ENCODE data around the gene PZP. TPM values are rescaled to one million over a fixed set of nuclear protein-coding genes. Genes with fewer than 3 reads are reported as not detected.
A peak's percentile ranks its signal among the peaks of the same experiment; 100 is the strongest.
"Not testable (repeated sequence)": the region's sequence is repeated elsewhere in the genome, so short reads cannot be mapped to it uniquely, and the experiment has no call there.

The PZP gene
- total and polyA plus RNA-seq, 12 donors = 0.15 to 1.6 (median 0.54) TPM

GRCh38 chr12:9143137-9143536 lies 65.1 kb downstream of the PZP start:
- H3K36me3 ChIP-seq = no peaks in the 10 kb centered on the region
- WGBS, 2 donors = 58 to 89% methylated on average over 2 of the region's 2 CpGs

GRCh38 chr12:9139588-9140290 lies 68.5 kb downstream of the PZP start:
- H3K4me1 ChIP-seq; H3K4me3 ChIP-seq; ATAC-seq; H3K27me3 ChIP-seq; intact Hi-C loops (cut with DNase I); H3K36me3 ChIP-seq; H3K27ac ChIP-seq; DNase-seq: not testable (repeated sequence)
- peaks cover 0 to 32% (median 7%) of the 10 kb centered on the region in 11 donors for H3K9me3 ChIP-seq
- WGBS, 2 donors = 36 to 55% methylated on average over 2 of the region's 2 CpGs

More at GRCh38 chr12:9143137-9143536, 65.1 kb downstream of the PZP start:
- Histone ChIP-seq H3K9me3 (peaks cover 0 to 42% (median 11%) of the 10 kb centered on the region in 11 donors), H3K4me3 (no peak overlapping the region), H3K27ac (no peak overlapping the region), H3K27me3 (no peaks in the 10 kb centered on the region), H3K4me1 (no peaks in the 10 kb centered on the region)
- no peak for ATAC-seq
- intact Hi-C loops (cut with DNase I) = no loop called here
- DNase-seq = no peak
- TF ChIP-seq CTCF (IDR thresholded peaks at IDR 0.05) = no peak

- no peak for DNase-seq
- no peaks in the 10 kb centered on the region for H3K27me3 ChIP-seq
- H3K4me1 ChIP-seq = no peaks in the 10 kb centered on the region
- WGBS, 2 donors = 91 to 94% methylated on average over 5 of the region's 5 CpGs
- H3K9me3 ChIP-seq = peaks cover 0 to 16% (median 0%) of the 10 kb centered on the region in 11 donors
- ATAC-seq = no peak
- intact Hi-C loops (cut with DNase I) = no loop called here
- no peaks in the 10 kb centered on the region for H3K36me3 ChIP-seq
- TF ChIP-seq CTCF (IDR thresholded peaks at IDR 0.05) = no peak
- H3K27ac ChIP-seq = no peak overlapping the region
- no peak overlapping the region for H3K4me3 ChIP-seq
Measured at GRCh38 chr12:9135903-9136310, 72.3 kb downstream of the PZP start.

GRCh38 chr12:9134981-9135628 lies 73.1 kb downstream of the PZP start:
- H3K4me1 ChIP-seq = no peaks in the 10 kb centered on the region
- peak in 5 of 9 donors; percentile 17 to 37 (median 24) for TF ChIP-seq CTCF (IDR thresholded peaks at IDR 0.05)
- peak overlapping the region in 1 of 10 donors; percentile 8 for H3K4me3 ChIP-seq
- intact Hi-C loops (cut with DNase I) = no loop called here
- DNase-seq = peak in 1 of 2 donors; percentile 9
- WGBS, 2 donors = 72 to 84% methylated on average over 16 of the region's 16 CpGs
- peak in 2 of 8 donors; percentile 16 to 31 for ATAC-seq
- H3K27me3 ChIP-seq = no peaks in the 10 kb centered on the region
- H3K27ac ChIP-seq = peak overlapping the region in 2 of 10 donors; percentile 20 to 35
- no peaks in the 10 kb centered on the region for H3K36me3 ChIP-seq
- peaks cover 0 to 23% (median 0%) of the 10 kb centered on the region in 11 donors for H3K9me3 ChIP-seq

Measured in heart right ventricle (tissue), 16 donors.